HG03571 (cell line): ENCODE data around the gene LCN1.
"Not testable (repeated sequence)": the region's sequence is repeated elsewhere in the genome, so short reads cannot be mapped to it uniquely, and the experiment has no call there.

Experiments
- ATAC-seq: cut with Tn5 transposase; IDR thresholded peaks from one replicate; pipeline ENCODE4 v1.9.1; 2021; ENCODE audit not compliant: unreplicated experiment

The LCN1 gene

GRCh38 chr9:135545646-135546176 lies 24.5 kb downstream of the LCN1 start, which contains the start of gene OBP2A:
TSS of gene OBP2A (plus strand) at chr9:135546126. CDS start at chr9:135546181, 55 bp downstream.
- ATAC-seq = not testable (repeated sequence)

GRCh38 chr9:135546792-135547617 lies 25.8 kb downstream of the LCN1 start:
- ATAC-seq = not testable (repeated sequence)

- ATAC-seq = no peak
Measured at GRCh38 chr9:135547756-135548736, 26.8 kb downstream of the LCN1 start.

- ATAC-seq = not testable (repeated sequence)
Measured at GRCh38 chr9:135549478-135550343, 28.5 kb downstream of the LCN1 start.

GRCh38 chr9:135550344-135550918 lies 29.2 kb downstream of the LCN1 start:
- no peak for ATAC-seq

GRCh38 chr9:135551031-135551430 lies 29.8 kb downstream of the LCN1 start:
- no peak for ATAC-seq

- no peak for ATAC-seq
Measured at GRCh38 chr9:135551456-135551855, 30.2 kb downstream of the LCN1 start.

- ATAC-seq = no peak
Measured at GRCh38 chr9:135552021-135552697, 30.9 kb downstream of the LCN1 start.

GRCh38 chr9:135552698-135553171 lies 31.5 kb downstream of the LCN1 start:
- no peak for ATAC-seq

- no peak for ATAC-seq
Measured at GRCh38 chr9:135554718-135555117, 33.5 kb downstream of the LCN1 start.

- ATAC-seq = no peak
Measured at GRCh38 chr9:135555203-135555602, 34.0 kb downstream of the LCN1 start.

GRCh38 chr9:135555910-135556309 lies 34.7 kb downstream of the LCN1 start:
- no peak for ATAC-seq

GRCh38 chr9:135559606-135560005 lies 38.4 kb downstream of the LCN1 start:
- no peak for ATAC-seq

GRCh38 chr9:135561391-135562234 lies 40.4 kb downstream of the LCN1 start, which contains the start of gene PAEP:
TSS of gene PAEP (plus strand) at chr9:135561756.
- no peak for ATAC-seq

GRCh38 chr9:135562235-135562745 lies 41.0 kb downstream of the LCN1 start:
- no peak for ATAC-seq

- ATAC-seq = no peak
Measured at GRCh38 chr9:135563039-135563476, 41.8 kb downstream of the LCN1 start.

- ATAC-seq = no peak
Measured at GRCh38 chr9:135563858-135564257, 42.6 kb downstream of the LCN1 start.

GRCh38 chr9:135565141-135565628 lies 43.9 kb downstream of the LCN1 start:
- ATAC-seq = no peak
